ENCODE data around the gene SIRT5. TPM values are rescaled to one million over a fixed set of nuclear protein-coding genes. Genes with fewer than 3 reads are reported as not detected.

Gene SIRT5
- total RNA-seq, 2 donors from 2014 or later, result 13.0 to 16.5 TPM

GRCh38 chr6:13660893-13661292 lies 86.5 kb downstream of the SIRT5 start:
- intact Hi-C loops (cut with DNase I, micrococcal nuclease), result no loop called here
- ATAC-seq (no peak), DNase-seq (no peak)

DNA sequence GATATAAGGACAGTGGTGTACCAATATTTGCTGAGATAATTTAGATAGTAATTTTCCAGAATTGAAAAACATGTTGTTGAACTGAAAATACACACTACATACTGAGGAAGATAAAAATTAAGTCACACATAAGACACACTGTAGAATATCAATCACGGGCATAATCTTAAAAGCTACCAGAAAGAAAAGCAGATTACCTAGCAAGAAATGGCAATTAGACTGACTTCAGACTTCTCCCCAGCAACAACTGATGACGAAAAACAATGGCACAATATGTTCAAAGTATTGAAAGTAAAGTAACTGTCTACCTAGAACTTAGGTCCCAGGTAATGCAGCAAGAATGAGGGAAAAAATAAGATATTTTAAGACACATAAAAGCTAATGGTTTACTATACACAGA lies 87.2 kb downstream of the SIRT5 start:
- intact Hi-C loops (cut with DNase I, micrococcal nuclease), result no loop called here
- DNase-seq (no peak), ATAC-seq (no peak)

DNA sequence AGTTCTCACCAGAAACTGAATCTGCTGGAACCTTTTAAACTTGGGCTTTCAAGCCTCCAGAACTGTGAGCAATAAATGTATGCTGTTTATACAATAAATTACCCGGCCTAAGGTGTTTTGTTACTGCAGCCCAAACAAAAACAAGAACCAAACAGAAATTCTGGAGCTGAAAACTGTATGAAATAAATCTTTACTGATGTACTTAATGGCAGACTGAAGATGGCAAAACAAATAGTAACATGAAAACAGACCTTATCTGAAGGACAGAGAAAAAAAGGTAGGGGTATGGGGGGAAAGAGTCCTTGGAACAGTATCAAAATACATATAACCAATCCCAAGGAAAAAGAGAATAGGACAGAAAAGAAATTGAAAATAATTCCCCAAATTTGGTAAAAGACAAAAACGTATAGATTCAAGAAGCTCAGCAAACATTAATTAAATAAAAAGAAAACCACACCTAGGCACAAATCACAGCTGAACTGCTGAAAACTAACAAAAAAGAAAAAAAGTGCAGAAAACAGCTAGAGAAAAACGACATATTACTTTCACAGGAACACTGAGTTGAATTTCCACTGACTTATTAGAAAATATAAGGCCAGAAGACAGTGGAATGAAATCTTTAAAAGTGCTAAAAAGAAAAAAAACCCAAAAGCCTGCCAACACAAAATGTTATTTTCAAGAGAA lies 88.4 kb downstream of the SIRT5 start:
- no peak for ATAC-seq
- DNase-seq, result no peak
- intact Hi-C loops (cut with DNase I, micrococcal nuclease), result no loop called here

DNA sequence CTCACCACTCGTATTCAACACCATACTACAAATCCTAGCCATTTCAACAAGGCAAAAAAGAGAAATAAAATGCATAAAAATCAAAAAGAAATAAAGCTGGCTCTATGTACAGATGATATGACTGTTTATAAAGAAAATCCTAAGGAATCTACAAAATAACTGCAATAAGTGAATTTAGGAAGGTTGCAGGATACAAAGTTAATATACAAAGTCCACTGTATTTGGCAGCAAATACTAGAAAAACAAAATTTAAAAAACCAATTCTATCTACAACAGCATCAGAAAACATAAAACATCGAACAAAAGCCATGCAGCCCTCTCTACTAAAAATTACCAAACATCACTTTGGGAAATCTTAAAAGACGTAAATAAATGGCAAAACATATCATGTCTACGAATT lies 89.6 kb downstream of the SIRT5 start:
- DNase-seq (no peak), ATAC-seq (no peak)
- intact Hi-C loops (cut with DNase I, micrococcal nuclease), result no loop called here

Other genes starting within 250 kb of the SIRT5 start
- 10 to 100 TPM; 20.9 to 22.1 TPM for gene TBC1D7, start 246.1 kb upstream of the SIRT5 start, total RNA-seq
- gene GFOD1, start 87.0 kb upstream of the SIRT5 start, total RNA-seq, result 10 to 100 TPM in 1 of 2 donors, 1 to 10 TPM in 1; 9.2 to 15.9 TPM
- 10 to 100 TPM; 49.5 to 55.6 TPM for gene NOL7, start 40.7 kb downstream of the SIRT5 start, total RNA-seq
- 10 to 100 TPM; 32.5 to 33.9 TPM for gene RANBP9, start 137.2 kb downstream of the SIRT5 start, total RNA-seq
- gene MCUR1, start 240.0 kb downstream of the SIRT5 start, total RNA-seq, result 10 to 100 TPM; 41.3 to 47.9 TPM